Measurements from ENCODE around the gene PTPRN2. TPM values are rescaled to one million over a fixed set of nuclear protein-coding genes. Genes with fewer than 3 reads are reported as not detected.

Gene PTPRN2
- total and polyA plus RNA-seq, 2 donors (not counting 1 experiment from before 2014, with no cell fraction given), result 0.54 to 1.2 TPM

- H3K27ac ChIP-seq (ENCODE audit: insufficient read depth, low read length), result no peak overlapping the region
- DNase-seq (ENCODE audit: low read depth in 2 of 2), result no peak
- H3K36me3 ChIP-seq (ENCODE audit: control insufficient read depth, insufficient read depth, low read length), result no peaks in the 10 kb centered on the region
- H3K4me2 ChIP-seq (ENCODE audit: extremely low read depth, insufficient read depth, low read length), result no peak overlapping the region
- H3K79me2 ChIP-seq (ENCODE audit: control insufficient read depth, insufficient read depth, low read length), result no peaks in the 10 kb centered on the region
- no peaks in the 10 kb centered on the region for H3K27me3 ChIP-seq (ENCODE audit: control insufficient read depth, insufficient read depth, low read length)
- H2AFZ ChIP-seq (ENCODE audit: low read length), result no peak overlapping the region
- H3K9ac ChIP-seq (ENCODE audit: insufficient read depth, low read length), result no peak overlapping the region
- no peaks in the 10 kb centered on the region for H3K9me3 ChIP-seq (ENCODE audit: control insufficient read depth, insufficient read depth, low read depth, low read length)
- TF ChIP-seq EZH2 (IDR thresholded peaks at IDR 0.05; ENCODE audit: low read length, missing control alignments) (no peak), CTCF (conservative IDR thresholded peaks at IDR 0.05 in 1 of 2, IDR thresholded peaks at IDR 0.05 in 1 of 2; ENCODE audit: low read depth in 1 of 2, low read length in 2 of 2) (no peak)
- H3K4me1 ChIP-seq (ENCODE audit: control insufficient read depth, extremely low read depth, insufficient read depth, low read length), result no peaks in the 10 kb centered on the region
- no peaks in the 10 kb centered on the region for H4K20me1 ChIP-seq (ENCODE audit: control insufficient read depth, extremely low read depth, insufficient read depth, low read length)
- H3K4me3 ChIP-seq (replicated peaks in 1 of 4; ENCODE audit: control extremely low read depth in 1 of 4, insufficient read depth in 1 of 4, low read depth in 3 of 4, low read length in 4 of 4), result no peak overlapping the region
Measured at GRCh38 chr7:158362001-158362400, 225.6 kb downstream of the PTPRN2 start.

- DNase-seq (ENCODE audit: low read depth in 2 of 2), result no peak
- Histone ChIP-seq H3K9me3 (ENCODE audit: control insufficient read depth, insufficient read depth, low read depth, low read length) (no peaks in the 10 kb centered on the region), H3K4me2 (ENCODE audit: extremely low read depth, insufficient read depth, low read length) (no peak overlapping the region), H3K4me1 (ENCODE audit: control insufficient read depth, extremely low read depth, insufficient read depth, low read length) (no peaks in the 10 kb centered on the region), H3K4me3 (replicated peaks in 1 of 4; ENCODE audit: control extremely low read depth in 1 of 4, insufficient read depth in 1 of 4, low read depth in 3 of 4, low read length in 4 of 4) (no peak overlapping the region), H3K9ac (ENCODE audit: insufficient read depth, low read length) (no peak overlapping the region), H3K27me3 (ENCODE audit: control insufficient read depth, insufficient read depth, low read length) (no peaks in the 10 kb centered on the region), H2AFZ (ENCODE audit: low read length) (no peak overlapping the region), H3K27ac (ENCODE audit: insufficient read depth, low read length) (no peak overlapping the region), H3K36me3 (ENCODE audit: control insufficient read depth, insufficient read depth, low read length) (no peaks in the 10 kb centered on the region), H4K20me1 (ENCODE audit: control insufficient read depth, extremely low read depth, insufficient read depth, low read length) (no peaks in the 10 kb centered on the region), H3K79me2 (ENCODE audit: control insufficient read depth, insufficient read depth, low read length) (no peaks in the 10 kb centered on the region)
- TF ChIP-seq CTCF (conservative IDR thresholded peaks at IDR 0.05 in 1 of 2, IDR thresholded peaks at IDR 0.05 in 1 of 2; ENCODE audit: low read depth in 1 of 2, low read length in 2 of 2) (no peak), EZH2 (IDR thresholded peaks at IDR 0.05; ENCODE audit: low read length, missing control alignments) (no peak)
Measured at GRCh38 chr7:158361326-158361946, 226.2 kb downstream of the PTPRN2 start.

GRCh38 chr7:158358926-158359645 lies 228.5 kb downstream of the PTPRN2 start:
- H4K20me1 ChIP-seq (ENCODE audit: control insufficient read depth, extremely low read depth, insufficient read depth, low read length), result no peaks in the 10 kb centered on the region
- no peak overlapping the region for H3K27ac ChIP-seq (ENCODE audit: insufficient read depth, low read length)
- no peaks in the 10 kb centered on the region for H3K4me1 ChIP-seq (ENCODE audit: control insufficient read depth, extremely low read depth, insufficient read depth, low read length)
- no peak overlapping the region for H2AFZ ChIP-seq (ENCODE audit: low read length)
- no peak for DNase-seq (ENCODE audit: low read depth in 2 of 2)
- no peaks in the 10 kb centered on the region for H3K27me3 ChIP-seq (ENCODE audit: control insufficient read depth, insufficient read depth, low read length)
- H3K4me3 ChIP-seq (replicated peaks in 1 of 4; ENCODE audit: control extremely low read depth in 1 of 4, insufficient read depth in 1 of 4, low read depth in 3 of 4, low read length in 4 of 4), result no peak overlapping the region
- TF ChIP-seq EZH2 (IDR thresholded peaks at IDR 0.05; ENCODE audit: low read length, missing control alignments) (no peak), CTCF (conservative IDR thresholded peaks at IDR 0.05 in 1 of 2, IDR thresholded peaks at IDR 0.05 in 1 of 2; ENCODE audit: low read depth in 1 of 2, low read length in 2 of 2) (no peak)
- H3K36me3 ChIP-seq (ENCODE audit: control insufficient read depth, insufficient read depth, low read length), result no peaks in the 10 kb centered on the region
- H3K9ac ChIP-seq (ENCODE audit: insufficient read depth, low read length), result no peak overlapping the region
- H3K9me3 ChIP-seq (ENCODE audit: control insufficient read depth, insufficient read depth, low read depth, low read length), result no peaks in the 10 kb centered on the region
- H3K79me2 ChIP-seq (ENCODE audit: control insufficient read depth, insufficient read depth, low read length), result no peaks in the 10 kb centered on the region
- no peak overlapping the region for H3K4me2 ChIP-seq (ENCODE audit: extremely low read depth, insufficient read depth, low read length)

Measured in fibroblast of lung (primary cell).